ENCODE measurements around the gene USF3.

GRCh38 chr3:113602836-113603235 lies 93.6 kb downstream of the USF3 start:
- TF ChIP-seq CTCF (conservative IDR thresholded peaks at IDR 0.05), result no peak
- no peak for TF ChIP-seq ZFX (IDR thresholded peaks at IDR 0.05)

All from C4-2B (cell line).